ENCODE measurements around the gene TSPAN32.

TSPAN32 gene

GRCh38 chr11:2345050-2345449 is 43.2 kb downstream of the TSPAN32 start:
- no peaks in the 10 kb centered on the region for H3K9me3 ChIP-seq (ENCODE audit: control insufficient read depth, insufficient read depth, low read depth, low read length)
- peak; percentile 90 for TF ChIP-seq ZNF10 (tag by site-specific recombination; IDR thresholded peaks at IDR 0.05)
- TF ChIP-seq ZNF473 (tag by site-specific recombination; IDR thresholded peaks at IDR 0.05), result no peak
- no peak for TF ChIP-seq ZBTB1 (tag by site-specific recombination; IDR thresholded peaks at IDR 0.05)
- no peaks in the 10 kb centered on the region for H3K4me1 ChIP-seq (ENCODE audit: control insufficient read depth, insufficient read depth, low read length)
- ChIA-PET POLR2A (no interaction called here), CTCF (interaction anchor here (1.2 kb wide), 1 partner anchor 76 kb away, joined by 3 read pairs; no protein-coding TSS in a partner anchor)
- H3K27ac ChIP-seq (ENCODE audit: extremely low read depth, low read depth, low read length), result no peak overlapping the region
- no peaks in the 10 kb centered on the region for H3K36me3 ChIP-seq (ENCODE audit: control insufficient read depth in 2 of 2, insufficient read depth in 1 of 2, low read length in 2 of 2)
- no peak overlapping the region for H3K4me3 ChIP-seq (ENCODE audit: low read depth, low read length)

- TF ChIP-seq ZNF280D (tag by site-specific recombination; IDR thresholded peaks at IDR 0.05) (no peak), ZSCAN4 (tag by site-specific recombination; IDR thresholded peaks at IDR 0.05) (no peak), ZNF23 (tag by site-specific recombination; IDR thresholded peaks at IDR 0.05; ENCODE audit: borderline replicate concordance) (no peak), ZNF791 (tag by site-specific recombination; IDR thresholded peaks at IDR 0.05) (no peak), ZNF350 (tag by site-specific recombination; IDR thresholded peaks at IDR 0.05) (no peak), ZNF311 (tag by site-specific recombination; IDR thresholded peaks at IDR 0.05; ENCODE audit: borderline replicate concordance) (no peak), ZNF416 (tag by site-specific recombination; IDR thresholded peaks at IDR 0.05) (no peak), ZFP69B (tag by site-specific recombination; IDR thresholded peaks at IDR 0.05) (no peak), ZNF610 (tag by site-specific recombination; IDR thresholded peaks at IDR 0.05; ENCODE audit: borderline replicate concordance) (no peak), ZNF571 (tag by site-specific recombination; IDR thresholded peaks at IDR 0.05) (no peak)
- ChIA-PET POLR2A (interaction anchor here (1.2 kb wide), 1 partner anchor 32 kb away, joined by 3 read pairs; no protein-coding TSS in a partner anchor), CTCF (interaction anchor here (0.8 to 1.2 kb wide), 2 partner anchors 40 to 75 kb away, joined by 3 read pairs; no protein-coding TSS in a partner anchor)
- H3K4me1 ChIP-seq (ENCODE audit: control insufficient read depth, insufficient read depth, low read length), result no peaks in the 10 kb centered on the region
- no peaks in the 10 kb centered on the region for H3K9me3 ChIP-seq (ENCODE audit: control insufficient read depth, insufficient read depth, low read depth, low read length)
- no peak overlapping the region for H3K27ac ChIP-seq (ENCODE audit: extremely low read depth, low read depth, low read length)
- H3K36me3 ChIP-seq (ENCODE audit: control insufficient read depth in 2 of 2, insufficient read depth in 1 of 2, low read length in 2 of 2), result no peaks in the 10 kb centered on the region
- H3K4me3 ChIP-seq (ENCODE audit: low read depth, low read length), result no peak overlapping the region
Observed at GRCh38 chr11:2346014-2346413, 44.2 kb downstream of the TSPAN32 start.

- POLR2A ChIA-PET, result interaction anchor here (1.2 kb wide), 1 partner anchor 31 kb away, joined by 3 read pairs; no protein-coding TSS in a partner anchor
- H3K4me1 ChIP-seq (ENCODE audit: control insufficient read depth, insufficient read depth, low read length), result no peaks in the 10 kb centered on the region
- no peak overlapping the region for H3K27ac ChIP-seq (ENCODE audit: extremely low read depth, low read depth, low read length)
- no peaks in the 10 kb centered on the region for H3K9me3 ChIP-seq (ENCODE audit: control insufficient read depth, insufficient read depth, low read depth, low read length)
- TF ChIP-seq ZFHX2 (tag by site-specific recombination; conservative IDR thresholded peaks at IDR 0.05), result no peak
- TF ChIP-seq KLF16 (tag by site-specific recombination; IDR thresholded peaks at IDR 0.05), result no peak
- no peak for TF ChIP-seq PRDM10 (tag by site-specific recombination; IDR thresholded peaks at IDR 0.05)
- TF ChIP-seq ZNF398 (tag by site-specific recombination; IDR thresholded peaks at IDR 0.05), result no peak
- TF ChIP-seq TRIM28 (IDR thresholded peaks at IDR 0.05; ENCODE audit: borderline replicate concordance, low read length), result no peak
- TF ChIP-seq ZBTB44 (tag by site-specific recombination; IDR thresholded peaks at IDR 0.05), result no peak
- no peak overlapping the region for H3K4me3 ChIP-seq (ENCODE audit: low read depth, low read length)
- CTCF ChIA-PET, result no interaction called here
- no peaks in the 10 kb centered on the region for H3K36me3 ChIP-seq (ENCODE audit: control insufficient read depth in 2 of 2, insufficient read depth in 1 of 2, low read length in 2 of 2)
Observed at GRCh38 chr11:2346586-2347307, 44.9 kb downstream of the TSPAN32 start.
